Fibroblast of pulmonary artery (primary cell): ENCODE results near the gene TBC1D1.

Source experiments
- DNase-seq: peaks from one replicate; pipeline ENCODE4 v3.0.0-alpha.2; 2010; ENCODE audit warnings: low read depth
- H3K4me3 ChIP-seq: replicated peaks from 2 replicates; pipeline ENCODE4 v1.5.1; 2011; ENCODE audit warnings: low read depth, mild to moderate bottlenecking, control low read depth, low read length, moderate library complexity
- CTCF ChIP-seq: IDR thresholded peaks from 2 replicates; pipeline ENCODE4 v1.5.1; 2011; ENCODE audit warnings: mild to moderate bottlenecking, control low read depth, low read length, inconsistent platforms; ENCODE audit errors: missing control alignments

TBC1D1 gene

GRCh38 chr4:38089961-38090360 lies 199.1 kb downstream of the TBC1D1 start:
- DNase-seq, result no peak
- TF ChIP-seq CTCF, result no peak
- no peak overlapping the region for H3K4me3 ChIP-seq

GRCh38 chr4:38090455-38091246 lies 199.8 kb downstream of the TBC1D1 start:
- no peak overlapping the region for H3K4me3 ChIP-seq
- no peak for TF ChIP-seq CTCF
- no peak for DNase-seq

GRCh38 chr4:38091636-38092035 lies 200.8 kb downstream of the TBC1D1 start:
- DNase-seq, result no peak

GRCh38 chr4:38092701-38093100 lies 201.8 kb downstream of the TBC1D1 start:
- no peak for TF ChIP-seq CTCF
- no peak for DNase-seq
- H3K4me3 ChIP-seq, result no peak overlapping the region

More at GRCh38 chr4:38091636-38092035, 200.8 kb downstream of the TBC1D1 start:
- no peak overlapping the region for H3K4me3 ChIP-seq
- no peak for TF ChIP-seq CTCF

GRCh38 chr4:38094419-38094818 lies 203.5 kb downstream of the TBC1D1 start:
- no peak for DNase-seq
- no peak for TF ChIP-seq CTCF
- H3K4me3 ChIP-seq, result no peak overlapping the region

GRCh38 chr4:38095691-38096090 lies 204.8 kb downstream of the TBC1D1 start:
- DNase-seq, result no peak
- TF ChIP-seq CTCF, result no peak
- H3K4me3 ChIP-seq, result no peak overlapping the region

- no peak for DNase-seq
- no peak overlapping the region for H3K4me3 ChIP-seq
- TF ChIP-seq CTCF, result no peak
Measured at GRCh38 chr4:38097818-38098217, 206.9 kb downstream of the TBC1D1 start.
